Prostate gland (tissue), 2 donors: Measurements from ENCODE around the gene RBP5. TPM values are rescaled to one million over a fixed set of nuclear protein-coding genes. Genes with fewer than 3 reads are reported as not detected.

Source experiments
- DNase-seq: peaks from one replicate; pipeline ENCODE4 v3.0.0-alpha.2; 2019; ENCODE audit warnings: low spot score
- H3K27ac ChIP-seq, 2 donors: fragments of 200-600 bp; sonication (generic); 2 replicates each; pipeline ENCODE4 v1.5.1; 2017 to 2019
- H3K27me3 ChIP-seq: fragments of 200-600 bp; sonication (generic); replicated peaks from 2 replicates; pipeline ENCODE4 v1.5.1; 2019; ENCODE audit not compliant: insufficient read depth
- H3K36me3 ChIP-seq, 2 donors: fragments of 200-600 bp; sonication (generic); 1 replicate in 1 of 2; 2 replicates in 1 of 2; pipeline versions ENCODE4 v1.5.1 to v1.8.1; 2017 to 2019
- H3K4me1 ChIP-seq: fragments of 200-600 bp; sonication (generic); replicated peaks from 2 replicates; pipeline ENCODE4 v1.5.1; 2019
- H3K4me3 ChIP-seq, 2 donors: fragments of 200-600 bp; sonication (generic); 2 replicates each; pipeline ENCODE4 v1.5.1; 2017 to 2019
- H3K9me3 ChIP-seq: fragments of 200-600 bp; sonication (generic); 2 replicates; pipeline ENCODE4 v1.5.1; 2017
- CTCF ChIP-seq, 4 experiments: fragments of 200-600 bp in 2 of 4; fragments of 450-650 bp in 2 of 4; sonication (generic) in 2 of 4; IDR thresholded peaks; 1 replicate in 3 of 4; 2 replicates in 1 of 4; pipeline ENCODE4 v1.5.1; 2016 to 2019; ENCODE audit warnings: antibody characterized with exemption in 4 of 4, mild to moderate bottlenecking in 2 of 4, moderate library complexity in 2 of 4
- POLR2A ChIP-seq: fragments of 450-650 bp; IDR thresholded peaks from one replicate; pipeline ENCODE4 v1.6.1; 2016; ENCODE audit warnings: antibody characterized with exemption, mild to moderate bottlenecking
- POLR2AphosphoS5 ChIP-seq: sonication (generic); formaldehyde crosslinking; IDR thresholded peaks from one replicate; pipeline ENCODE4 v1.6.1; 2017; ENCODE audit warnings: antibody characterized with exemption
- WGBS: methylation state at CpG from one replicate; pipeline ENCODE4 v1.1.5; 2018; 5-methylcytosine and 5-hydroxymethylcytosine counted together
- intact Hi-C: fragments of 100-400 bp; cut with DNase I; formaldehyde crosslinking; loops from one replicate; pipeline ENCODE4 v1.14.2; 2022
- total RNA-seq, 2 donors: library from RNA; depleted of rRNA; stranded (reverse); fragments of >200 nt; gene quantifications; one replicate each; pipeline ENCODE4 v1.1.0, GENCODE V29; 2016

RBP5 gene
- total RNA-seq, 2 donors from 2014 or later: 2.4 to 3.5 TPM

GRCh38 chr12:7093892-7094291, 34.8 kb downstream of the RBP5 start:
- WGBS: 53% methylated on average over 10 of the region's 10 CpGs
- DNase-seq: no peak
- H3K4me1 ChIP-seq: no peaks in the 10 kb centered on the region
- H3K4me3 ChIP-seq: no peak overlapping the region
- H3K9me3 ChIP-seq: no peaks in the 10 kb centered on the region
- intact Hi-C loops: no loop called here
- H3K36me3 ChIP-seq: peaks cover 0 to 6% of the 10 kb centered on the region in 2 donors
- no peak for TF ChIP-seq CTCF (IDR thresholded peaks at IDR 0.05)
- TF ChIP-seq POLR2A: no peak
- TF ChIP-seq POLR2AphosphoS5: no peak
- no peak overlapping the region for H3K27ac ChIP-seq
- no peaks in the 10 kb centered on the region for H3K27me3 ChIP-seq

DNA sequence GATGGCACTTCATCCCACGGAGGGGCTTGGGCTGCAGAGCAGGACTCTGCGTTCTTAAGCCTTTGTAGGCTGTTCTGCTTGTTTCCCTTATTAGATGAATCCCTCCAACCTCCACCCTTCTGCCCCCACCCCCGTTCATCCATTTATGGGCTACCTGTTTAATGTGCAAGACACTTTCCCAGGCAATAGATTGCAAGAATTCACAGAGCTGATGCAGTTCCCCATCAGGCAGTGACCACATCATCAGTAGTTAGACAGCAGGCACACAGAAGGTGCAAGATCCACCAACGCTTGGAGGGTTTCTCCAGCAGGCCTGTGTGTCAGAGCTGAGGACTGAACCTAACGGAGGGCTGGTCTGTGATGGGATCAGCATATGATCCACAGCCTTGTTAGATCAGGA, 35.2 kb downstream of the RBP5 start:
- Histone ChIP-seq H3K9me3 (no peaks in the 10 kb centered on the region), H3K4me3 (no peak overlapping the region), H3K27me3 (no peaks in the 10 kb centered on the region), H3K4me1 (no peaks in the 10 kb centered on the region), H3K36me3 (peaks cover 0 to 7% of the 10 kb centered on the region in 2 donors), H3K27ac (no peak overlapping the region)
- 57% methylated on average over 5 of the region's 5 CpGs for WGBS
- intact Hi-C loops: no loop called here
- no peak for TF ChIP-seq POLR2AphosphoS5
- no peak for DNase-seq

- no peaks in the 10 kb centered on the region for H3K27me3 ChIP-seq
- intact Hi-C loops: loop anchor here (1.0 kb wide), 1 partner anchor 33 kb away; the partner anchor contains the start of gene C1S
- H3K36me3 ChIP-seq: peaks cover 0 to 7% of the 10 kb centered on the region in 2 donors
- H3K27ac ChIP-seq: peak overlapping the region; percentile 66 to 77
- H3K4me1 ChIP-seq: no peaks in the 10 kb centered on the region
- no peak for TF ChIP-seq CTCF (IDR thresholded peaks at IDR 0.05)
- no peak for TF ChIP-seq POLR2AphosphoS5
- TF ChIP-seq POLR2A: no peak
- 73% methylated on average over 8 of the region's 8 CpGs for WGBS
- H3K4me3 ChIP-seq: no peak overlapping the region
- no peak for DNase-seq
- no peaks in the 10 kb centered on the region for H3K9me3 ChIP-seq
Observed at GRCh38 chr12:7092986-7093460, 35.7 kb downstream of the RBP5 start.

DNA sequence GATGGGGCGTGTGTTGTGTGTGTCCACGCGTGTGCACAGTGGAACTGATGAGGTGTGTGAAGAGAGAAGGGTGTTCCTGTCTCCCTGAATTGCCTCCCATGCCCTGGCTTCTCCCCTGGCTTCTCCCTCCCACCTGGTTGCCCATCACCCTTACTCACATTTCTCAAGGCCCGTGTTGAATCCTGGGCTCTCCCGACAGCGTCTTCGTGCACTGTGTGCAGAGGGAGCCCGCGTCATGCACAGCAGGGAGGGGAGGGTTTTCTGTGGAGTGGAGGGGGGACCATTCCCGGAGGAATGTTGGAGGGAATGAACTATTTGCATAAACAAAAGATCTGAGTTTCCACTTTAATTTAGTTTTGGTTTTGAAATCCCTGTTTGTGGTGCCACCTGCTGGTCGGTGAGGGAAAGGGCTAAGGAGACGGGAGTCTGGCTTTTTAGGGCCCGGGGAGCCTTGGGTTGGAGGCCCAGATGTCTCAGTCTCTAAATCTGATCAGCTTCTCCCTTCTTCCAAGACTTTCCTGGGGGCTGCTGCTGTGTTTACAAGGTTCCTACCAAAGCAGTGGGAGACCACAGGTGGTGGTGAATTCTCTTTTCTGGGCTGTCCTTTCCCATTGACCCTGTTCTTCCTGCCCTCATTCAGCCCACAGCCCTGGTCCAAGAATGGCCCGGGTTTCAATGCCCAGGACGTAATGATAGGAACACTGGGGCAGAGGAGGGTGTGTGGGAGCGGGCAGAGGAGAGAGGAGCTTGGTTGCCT, 36.3 kb downstream of the RBP5 start, which contains the start of gene C1R:
Gene C1R, minus strand, starts transcription at position 217 of the 757 bp plus-strand sequence. Its CDS starts 57 bp downstream, at position 160.
- Histone ChIP-seq H3K27ac (peak within 1 kb of the TSS; percentile 66 to 77), H3K4me1 (no peaks in the 10 kb centered on the region), H3K27me3 (no peaks in the 10 kb centered on the region), H3K36me3 (peaks cover 0 to 7% of the 10 kb centered on the region in 2 donors), H3K4me3 (peak within 1 kb of the TSS; percentile 21 to 32), H3K9me3 (no peaks in the 10 kb centered on the region)
- peak; percentile 55 for DNase-seq
- intact Hi-C loops: loop anchor here (1.0 kb wide), 1 partner anchor 32 kb away; the partner anchor contains the start of gene C1S
- WGBS: 8% methylated on average over 16 of the region's 16 CpGs
- peak; percentile 84 to 93 (median 88) for TF ChIP-seq CTCF (IDR thresholded peaks at IDR 0.05)
- no peak for TF ChIP-seq POLR2A
- peak; percentile 81 for TF ChIP-seq POLR2AphosphoS5

GRCh38 chr12:7091660-7092228, 36.9 kb downstream of the RBP5 start:
- Histone ChIP-seq H3K36me3 (peaks cover 0 to 7% of the 10 kb centered on the region in 2 donors), H3K4me1 (no peaks in the 10 kb centered on the region), H3K27ac (peak overlapping the region; percentile 66 to 77), H3K9me3 (no peaks in the 10 kb centered on the region), H3K27me3 (no peaks in the 10 kb centered on the region), H3K4me3 (peak overlapping the region; percentile 21 to 32)
- intact Hi-C loops: loop anchor here (1.0 kb wide), 1 partner anchor 31 kb away; the partner anchor contains the start of gene C1S
- 15% methylated on average over 10 of the region's 10 CpGs for WGBS
- no peak for DNase-seq
- no peak for TF ChIP-seq POLR2A
- TF ChIP-seq CTCF (IDR thresholded peaks at IDR 0.05): no peak
- TF ChIP-seq POLR2AphosphoS5: no peak
